ENCODE results near the gene EFEMP2.
"Not testable (repeated sequence)": the region's sequence is repeated elsewhere in the genome, so short reads cannot be mapped to it uniquely, and the experiment has no call there.

EFEMP2 gene

GRCh38 chr11:65900125-65900898 lies 27.7 kb upstream of the EFEMP2 start, which contains the start of gene FOSL1:
Gene FOSL1 (minus strand): TSS chr11:65900388. CDS start chr11:65900339, 49 bp downstream.
- DNase-seq = peak; percentile 97

GRCh38 chr11:65899356-65900124 lies 26.9 kb upstream of the EFEMP2 start:
- peak; percentile 80 for DNase-seq

GRCh38 chr11:65898656-65899355 lies 26.2 kb upstream of the EFEMP2 start:
- DNase-seq = no peak

GRCh38 chr11:65897020-65897471 lies 24.4 kb upstream of the EFEMP2 start:
- no peak for DNase-seq

- DNase-seq = no peak
Measured at GRCh38 chr11:65896034-65896999, 23.7 kb upstream of the EFEMP2 start.

- DNase-seq = no peak
Measured at GRCh38 chr11:65895482-65895981, 22.9 kb upstream of the EFEMP2 start.

- no peak for DNase-seq
Measured at GRCh38 chr11:65894034-65894591, 21.5 kb upstream of the EFEMP2 start.

- no peak for DNase-seq
Measured at GRCh38 chr11:65892661-65893317, 20.2 kb upstream of the EFEMP2 start.

GRCh38 chr11:65892137-65892540 lies 19.5 kb upstream of the EFEMP2 start:
- DNase-seq = not testable (repeated sequence)

GRCh38 chr11:65891219-65892136 lies 18.9 kb upstream of the EFEMP2 start:
- DNase-seq = peak; percentile 86

GRCh38 chr11:65890324-65891218 lies 18.0 kb upstream of the EFEMP2 start, which contains the start of gene CCDC85B:
Gene CCDC85B (plus strand): TSS chr11:65890673. CDS start chr11:65890784, 111 bp downstream.
- peak; percentile 98 for DNase-seq

GRCh38 chr11:65888163-65888814 lies 15.7 kb upstream of the EFEMP2 start, which contains the start of gene FIBP:
Gene FIBP (minus strand): TSS chr11:65888471. CDS start chr11:65888418, 53 bp downstream.
- peak; percentile 96 for DNase-seq

GRCh38 chr11:65887723-65888162 lies 15.1 kb upstream of the EFEMP2 start:
- no peak for DNase-seq

GRCh38 chr11:65886826-65887722 lies 14.5 kb upstream of the EFEMP2 start:
- no peak for DNase-seq

- DNase-seq = no peak
Measured at GRCh38 chr11:65885808-65886536, 13.4 kb upstream of the EFEMP2 start.

- DNase-seq = no peak
Measured at GRCh38 chr11:65885231-65885630, 12.6 kb upstream of the EFEMP2 start.

All from T1000 (cell line).